ENCODE measurements around the gene IQGAP1. TPM values are rescaled to one million over a fixed set of nuclear protein-coding genes. Genes with fewer than 3 reads are reported as not detected.

Gene IQGAP1
- total and polyA plus RNA-seq, 11 donors, result 18.9 to 115 (median 36.1) TPM

DNA sequence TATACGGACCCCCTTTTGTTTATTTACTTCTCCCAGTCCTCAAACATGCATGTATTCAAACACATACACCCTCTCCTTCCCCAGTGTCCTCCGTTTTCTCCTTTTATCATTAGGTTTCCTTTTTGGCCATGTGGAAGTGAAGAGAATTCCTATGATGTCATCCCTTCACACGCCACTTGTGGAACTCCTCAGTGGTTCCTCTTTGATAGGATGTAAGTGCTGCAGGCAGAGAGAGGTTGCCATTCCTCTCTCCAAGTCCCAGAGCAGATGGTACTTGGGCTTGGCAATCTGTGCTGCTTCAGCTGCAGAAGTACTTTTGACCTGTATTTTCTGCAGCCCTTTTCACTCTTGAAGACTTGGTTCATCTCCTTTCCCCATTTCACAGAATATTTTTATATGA lies 108.7 kb downstream of the IQGAP1 start:
- no peak overlapping the region for H3K4me3 ChIP-seq
- 26 to 34% (median 31%) methylated on average over 3 of the region's 3 CpGs for WGBS, 4 donors
- intact Hi-C loops (cut with DNase I), result loop anchor here in 1 of 10 donors (10.0 kb wide), 1 partner anchor 388 kb away; the partner anchor contains the start of gene FES
- no peak overlapping the region for H3K27ac ChIP-seq
- peaks cover 2 to 100% (median 100%) of the 10 kb centered on the region in 9 donors for H3K36me3 ChIP-seq
- ATAC-seq, result peak; percentile 32 to 86 (median 73)
- peaks cover 0 to 14% (median 6%) of the 10 kb centered on the region in 12 donors for H3K4me1 ChIP-seq
- DNase-seq, result no peak
- no peaks in the 10 kb centered on the region for H3K27me3 ChIP-seq
- no peaks in the 10 kb centered on the region for H3K9me3 ChIP-seq
- TF ChIP-seq POLR2A (IDR thresholded peaks at IDR 0.05), result no peak
- TF ChIP-seq CTCF (IDR thresholded peaks at IDR 0.05), result no peak

- TF ChIP-seq POLR2A (IDR thresholded peaks at IDR 0.05) (no peak), CTCF (IDR thresholded peaks at IDR 0.05) (no peak)
- DNase-seq (no peak), ATAC-seq (peak in 2 of 4 donors; percentile 60 to 68)
- Histone ChIP-seq H3K4me1 (peaks cover 0 to 14% (median 6%) of the 10 kb centered on the region in 12 donors), H3K9me3 (no peaks in the 10 kb centered on the region), H3K36me3 (peaks cover 0 to 100% (median 100%) of the 10 kb centered on the region in 9 donors), H3K4me3 (no peak overlapping the region), H3K27me3 (no peaks in the 10 kb centered on the region), H3K27ac (no peak overlapping the region)
- 50 to 64% (median 58%) methylated on average over 3 of the region's 3 CpGs for WGBS, 4 donors
- intact Hi-C loops (cut with DNase I), result loop anchor here in 1 of 10 donors (10.0 kb wide), 1 partner anchor 387 kb away; the partner anchor contains the start of gene FES
These were observed 109.3 kb downstream of the IQGAP1 start for GRCh38 chr15:90497376-90497775.

DNA sequence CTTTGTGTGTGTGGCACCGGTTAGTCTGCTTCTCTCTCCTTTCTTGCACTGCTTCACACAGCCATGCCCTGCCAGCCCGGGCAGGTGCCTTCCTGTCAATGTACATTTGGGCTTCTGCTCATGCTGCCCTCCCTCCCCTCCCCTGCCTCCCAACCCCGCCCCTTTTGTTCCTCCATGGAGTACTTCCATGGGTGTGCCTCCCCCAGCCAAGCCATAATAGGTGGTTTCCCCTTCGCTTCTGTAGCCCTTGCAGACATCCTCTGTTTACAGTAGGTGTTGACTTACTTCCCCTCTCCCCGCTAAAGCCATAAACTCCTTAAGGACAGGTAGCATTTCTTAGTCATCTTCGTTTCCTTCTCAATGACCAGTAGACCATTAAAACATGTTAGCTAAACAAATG lies 109.9 kb downstream of the IQGAP1 start:
- Histone ChIP-seq H3K36me3 (peaks cover 0 to 100% (median 100%) of the 10 kb centered on the region in 9 donors), H3K27ac (no peak overlapping the region), H3K4me1 (peaks cover 0 to 14% (median 6%) of the 10 kb centered on the region in 12 donors), H3K9me3 (no peaks in the 10 kb centered on the region), H3K4me3 (no peak overlapping the region), H3K27me3 (no peaks in the 10 kb centered on the region)
- intact Hi-C loops (cut with DNase I), result loop anchor here in 1 of 10 donors (10.0 kb wide), 1 partner anchor 387 kb away; the partner anchor contains the start of gene FES
- DNase-seq, result no peak
- ATAC-seq, result peak in 2 of 4 donors; percentile 35 to 56
- WGBS, 4 donors, result 75 to 83% (median 79%) methylated on average over 6 of the region's 6 CpGs
- TF ChIP-seq CTCF (IDR thresholded peaks at IDR 0.05) (no peak), POLR2A (IDR thresholded peaks at IDR 0.05) (no peak)

DNA sequence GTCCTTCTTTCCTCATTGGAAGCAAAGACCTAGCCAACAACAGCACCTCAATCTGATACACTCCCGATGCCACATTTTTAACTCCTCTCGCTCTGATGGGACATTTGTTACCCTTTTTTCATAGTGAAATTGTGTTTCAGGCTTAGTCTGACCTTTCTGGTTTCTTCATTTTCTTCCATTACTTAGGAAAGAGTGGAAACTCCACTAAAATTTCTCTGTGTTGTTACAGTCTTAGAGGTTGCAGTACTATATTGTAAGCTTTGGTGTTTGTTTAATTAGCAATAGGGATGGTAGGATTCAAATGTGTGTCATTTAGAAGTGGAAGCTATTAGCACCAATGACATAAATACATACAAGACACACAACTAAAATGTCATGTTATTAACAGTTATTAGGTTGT lies 112.1 kb downstream of the IQGAP1 start:
- H3K4me3 ChIP-seq, result no peak overlapping the region
- H3K36me3 ChIP-seq, result peaks cover 0 to 82% (median 78%) of the 10 kb centered on the region in 9 donors
- no peaks in the 10 kb centered on the region for H3K27me3 ChIP-seq
- H3K27ac ChIP-seq, result no peak overlapping the region
- H3K4me1 ChIP-seq, result peaks cover 0 to 14% (median 6%) of the 10 kb centered on the region in 12 donors
- TF ChIP-seq POLR2A (IDR thresholded peaks at IDR 0.05) (no peak), CTCF (IDR thresholded peaks at IDR 0.05) (no peak)
- 87 to 95% (median 89%) methylated on average over 2 of the region's 2 CpGs for WGBS, 4 donors
- intact Hi-C loops (cut with DNase I), result no loop called here
- ATAC-seq, result no peak
- DNase-seq, result no peak
- H3K9me3 ChIP-seq, result no peaks in the 10 kb centered on the region
